ENCODE results near the gene TASL. TPM values are rescaled to one million over a fixed set of nuclear protein-coding genes. Genes with fewer than 3 reads are reported as not detected.
"Not testable (repeated sequence)": the region's sequence is repeated elsewhere in the genome, so short reads cannot be mapped to it uniquely, and the experiment has no call there.

The TASL gene
- 1 to 10 TPM in 2 of 5 donors, under 1 TPM in 3; 0.76 to 1.7 (median 0.91) TPM for polyA plus RNA-seq (ENCODE audit: insufficient read depth in 1 of 5, insufficient read length in 5 of 5, low replicate concordance in 1 of 5)
- long read RNA-seq, donor 1, partial matches to known transcripts, result 0 of 1 reads
- long read RNA-seq, donor 1, other reads (novel, unspliced or antisense), result 0 of 1 reads
- long read RNA-seq, donor 2, result 0 reads
- long read RNA-seq, donor 3, result 0 reads
- long read RNA-seq, donor 4, partial matches to known transcripts, result 0 of 1 reads
- long read RNA-seq, donor 4, other reads (novel, unspliced or antisense), result 0 of 1 reads
- long read RNA-seq, donor 5, result 0 reads
- long read RNA-seq, donor 6, result 0 reads
- long read RNA-seq, donor 7, result 0 reads
- long read RNA-seq, donor 8, result 0 reads

GRCh38 chrX:30577362-30577991 is at the start of gene TASL:
Gene TASL (minus strand): TSS chrX:30577766. CDS start chrX:30560355, 17,411 bp downstream.
- no peak for DNase-seq

- DNase-seq, result no peak
Observed at GRCh38 chrX:30626402-30626801, 48.8 kb upstream of the TASL start.

- DNase-seq, result no peak
Observed at GRCh38 chrX:30622361-30622760, 44.8 kb upstream of the TASL start.

GRCh38 chrX:30620980-30621618 is 43.5 kb upstream of the TASL start:
- no peak for DNase-seq

GRCh38 chrX:30620125-30620524 is 42.6 kb upstream of the TASL start:
- DNase-seq, result no peak

- no peak for DNase-seq
Observed at GRCh38 chrX:30618160-30618765, 40.7 kb upstream of the TASL start.

- DNase-seq, result no peak
Observed at GRCh38 chrX:30615229-30615628, 37.7 kb upstream of the TASL start.

GRCh38 chrX:30613721-30614120 is 36.2 kb upstream of the TASL start:
- no peak for DNase-seq

GRCh38 chrX:30612250-30612655 is 34.7 kb upstream of the TASL start:
- DNase-seq, result no peak

- no peak for DNase-seq
Observed at GRCh38 chrX:30610026-30610425, 32.5 kb upstream of the TASL start.

- DNase-seq, result no peak
Observed at GRCh38 chrX:30607155-30607554, 29.6 kb upstream of the TASL start.

- DNase-seq, result not testable (repeated sequence)
Observed at GRCh38 chrX:30600269-30601176, 23.0 kb upstream of the TASL start.

- no peak for DNase-seq
Observed at GRCh38 chrX:30597216-30598012, 19.8 kb upstream of the TASL start.

GRCh38 chrX:30593440-30594200 is 16.1 kb upstream of the TASL start:
- no peak for DNase-seq

GRCh38 chrX:30592831-30593230 is 15.3 kb upstream of the TASL start:
- DNase-seq, result no peak

GRCh38 chrX:30590368-30590767 is 12.8 kb upstream of the TASL start:
- DNase-seq, result no peak

GRCh38 chrX:30589146-30589888 is 11.8 kb upstream of the TASL start:
- DNase-seq, result no peak

GRCh38 chrX:30586516-30586915 is 8.9 kb upstream of the TASL start:
- no peak for DNase-seq

GRCh38 chrX:30582664-30583063 is 5.1 kb upstream of the TASL start:
- no peak for DNase-seq

All from right lung (tissue), 10 donors.